Skeletal muscle satellite cell (primary cell): Measurements from ENCODE around the gene PPP4R3B.
A peak's percentile ranks its signal among the peaks of the same experiment; 100 is the strongest.
"Not testable (repeated sequence)": the region's sequence is repeated elsewhere in the genome, so short reads cannot be mapped to it uniquely, and the experiment has no call there.

Experiments
- H3K27me3 ChIP-seq: 2 replicates; pipeline ENCODE4 v1.7.0; 2013; ENCODE audit warnings: low read length; ENCODE audit not compliant: control insufficient read depth, insufficient read depth
- H3K36me3 ChIP-seq: 2 replicates; pipeline ENCODE4 v1.7.0; 2013; ENCODE audit warnings: mild to moderate bottlenecking, control low read depth, low read length; ENCODE audit not compliant: insufficient read depth
- H3K4me1 ChIP-seq: 2 replicates; pipeline ENCODE4 v1.7.0; 2013; ENCODE audit warnings: low read length; ENCODE audit not compliant: control insufficient read depth, insufficient read depth
- H3K4me2 ChIP-seq: 2 replicates; pipeline ENCODE4 v1.7.0; 2013; ENCODE audit warnings: mild to moderate bottlenecking, low read length
- H3K4me3 ChIP-seq: 2 replicates; pipeline ENCODE4 v1.7.0; 2013; ENCODE audit warnings: low read length
- H3K9ac ChIP-seq: 2 replicates; pipeline ENCODE4 v1.7.0; 2013; ENCODE audit warnings: mild to moderate bottlenecking, low read depth, low read length, moderate library complexity
- H3K9me3 ChIP-seq: replicated peaks from 2 replicates; pipeline ENCODE4 v1.7.0; 2013; ENCODE audit warnings: mild to moderate bottlenecking, control low read depth, low read length

Gene PPP4R3B

GRCh38 chr2:55550368-55551102 is 66.9 kb downstream of the PPP4R3B start:
- Histone ChIP-seq H3K36me3 (peaks cover 35% of the 10 kb centered on the region), H3K4me3 (no peak overlapping the region), H3K4me1 (peaks cover 9% of the 10 kb centered on the region), H3K27me3 (no peaks in the 10 kb centered on the region), H3K9me3 (no peaks in the 10 kb centered on the region), H3K9ac (no peak overlapping the region), H3K4me2 (no peak overlapping the region)

DNA sequence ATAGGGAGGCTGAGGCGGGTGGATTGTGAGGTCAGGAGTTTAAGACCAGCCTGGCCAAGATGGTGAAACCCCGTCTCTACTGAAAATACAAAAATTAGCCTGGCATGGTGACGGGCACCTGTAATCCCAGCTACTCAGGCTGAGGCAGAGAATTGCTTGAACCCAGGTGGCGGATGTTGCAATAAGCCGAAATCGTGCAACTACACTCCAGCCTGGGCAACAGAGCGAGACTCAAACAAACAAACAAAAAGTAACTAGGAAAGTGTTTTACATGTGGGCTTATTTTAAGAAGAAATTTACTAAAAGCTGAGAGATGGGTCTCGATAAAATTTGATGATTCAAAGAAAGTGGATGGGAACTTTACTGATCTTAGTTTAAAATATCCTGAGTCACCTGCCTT is 69.7 kb downstream of the PPP4R3B start:
- not testable (repeated sequence) for H3K9ac ChIP-seq, H3K4me1 ChIP-seq, H3K27me3 ChIP-seq, H3K9me3 ChIP-seq, H3K4me3 ChIP-seq, H3K4me2 ChIP-seq
- H3K36me3 ChIP-seq = peaks cover 50% of the 10 kb centered on the region

- no peak overlapping the region for H3K4me3 ChIP-seq
- H3K36me3 ChIP-seq = peaks cover 55% of the 10 kb centered on the region
- peaks cover 9% of the 10 kb centered on the region for H3K4me1 ChIP-seq
- no peak overlapping the region for H3K9ac ChIP-seq
- no peaks in the 10 kb centered on the region for H3K9me3 ChIP-seq
- no peaks in the 10 kb centered on the region for H3K27me3 ChIP-seq
- H3K4me2 ChIP-seq = no peak overlapping the region
Measured at GRCh38 chr2:55547001-55547400, 70.4 kb downstream of the PPP4R3B start.

DNA sequence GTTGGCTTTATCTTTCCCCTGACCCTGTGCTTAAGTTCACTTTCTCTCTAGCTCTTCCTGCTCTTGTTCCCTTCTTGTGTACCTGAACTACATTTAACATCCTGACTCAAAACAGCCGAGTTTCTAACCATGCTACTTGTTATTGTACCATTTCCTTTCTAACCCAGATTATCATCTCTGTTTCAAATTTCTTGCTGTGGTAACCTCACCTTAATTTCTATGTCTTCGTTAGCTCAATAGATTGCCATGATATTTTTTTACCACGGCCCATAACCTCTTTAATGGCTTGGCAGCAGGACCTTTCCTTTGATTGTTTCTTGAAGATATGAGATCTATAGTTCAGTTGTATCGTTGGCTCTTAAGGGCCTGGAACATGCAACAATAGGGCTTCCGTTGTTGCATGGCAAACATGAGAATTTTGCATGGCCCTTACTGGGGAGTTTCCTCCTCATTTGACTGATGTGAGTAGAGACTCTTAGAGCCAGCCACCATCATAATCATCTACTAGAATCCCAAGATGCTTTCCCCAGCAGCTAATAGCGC is 86.8 kb downstream of the PPP4R3B start:
- no peak overlapping the region for H3K9ac ChIP-seq
- H3K36me3 ChIP-seq = peaks cover 19% of the 10 kb centered on the region
- no peak overlapping the region for H3K4me2 ChIP-seq
- no peaks in the 10 kb centered on the region for H3K9me3 ChIP-seq
- no peaks in the 10 kb centered on the region for H3K4me1 ChIP-seq
- no peaks in the 10 kb centered on the region for H3K27me3 ChIP-seq
- H3K4me3 ChIP-seq = no peak overlapping the region

GRCh38 chr2:55526174-55526573 is 91.2 kb downstream of the PPP4R3B start:
- Histone ChIP-seq H3K36me3 (peaks cover 8% of the 10 kb centered on the region), H3K9ac (no peak overlapping the region), H3K4me3 (no peak overlapping the region), H3K27me3 (no peaks in the 10 kb centered on the region), H3K4me1 (no peaks in the 10 kb centered on the region), H3K9me3 (no peaks in the 10 kb centered on the region), H3K4me2 (no peak overlapping the region)

DNA sequence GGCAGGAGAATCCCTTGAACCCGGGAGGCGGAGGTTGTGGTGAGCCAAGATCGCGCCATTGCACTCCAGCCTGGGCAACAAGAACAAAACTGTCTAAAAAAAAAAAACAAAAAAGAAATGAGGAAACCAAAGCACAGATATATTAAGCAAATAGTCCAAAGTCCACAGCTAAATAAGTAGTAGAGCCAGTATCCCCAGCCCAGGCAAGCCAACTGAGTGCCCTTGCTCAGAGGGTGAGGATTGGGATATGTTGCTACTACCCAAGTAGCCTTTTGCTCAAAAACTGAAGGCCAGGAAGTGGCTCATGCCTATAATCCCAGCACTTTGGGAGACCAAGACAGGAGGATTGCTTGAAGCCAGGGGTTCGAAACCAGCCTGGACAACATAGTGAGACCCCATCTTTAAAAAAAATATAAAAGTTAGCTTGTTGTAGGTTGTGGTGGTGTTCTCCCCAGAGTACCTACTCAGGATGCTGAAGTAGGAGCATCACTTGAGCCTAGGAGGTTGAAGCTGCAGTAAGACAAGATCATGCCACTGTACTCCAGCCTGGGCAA is 92.5 kb downstream of the PPP4R3B start:
- peaks cover 4% of the 10 kb centered on the region for H3K36me3 ChIP-seq
- H3K9me3 ChIP-seq = no peaks in the 10 kb centered on the region
- H3K27me3 ChIP-seq = no peaks in the 10 kb centered on the region
- H3K4me3 ChIP-seq = no peak overlapping the region
- H3K4me2 ChIP-seq = no peak overlapping the region
- H3K9ac ChIP-seq = no peak overlapping the region
- H3K4me1 ChIP-seq = peaks cover 6% of the 10 kb centered on the region

- Histone ChIP-seq H3K4me1 (peaks cover 9% of the 10 kb centered on the region), H3K9ac (peak overlapping the region; percentile 87), H3K4me2 (peak overlapping the region; percentile 93), H3K9me3 (no peaks in the 10 kb centered on the region), H3K36me3 (no peaks in the 10 kb centered on the region), H3K4me3 (peak overlapping the region; percentile 93), H3K27me3 (no peaks in the 10 kb centered on the region)
Measured at GRCh38 chr2:55519938-55520885, 97.2 kb downstream of the PPP4R3B start.

GRCh38 chr2:55518841-55519165 is 98.6 kb downstream of the PPP4R3B start:
- Histone ChIP-seq H3K27me3 (no peaks in the 10 kb centered on the region), H3K36me3 (no peaks in the 10 kb centered on the region), H3K4me2 (peak overlapping the region; percentile 80), H3K4me3 (peak overlapping the region; percentile 93), H3K9me3 (no peaks in the 10 kb centered on the region), H3K9ac (peak overlapping the region; percentile 77), H3K4me1 (peaks cover 9% of the 10 kb centered on the region)

DNA sequence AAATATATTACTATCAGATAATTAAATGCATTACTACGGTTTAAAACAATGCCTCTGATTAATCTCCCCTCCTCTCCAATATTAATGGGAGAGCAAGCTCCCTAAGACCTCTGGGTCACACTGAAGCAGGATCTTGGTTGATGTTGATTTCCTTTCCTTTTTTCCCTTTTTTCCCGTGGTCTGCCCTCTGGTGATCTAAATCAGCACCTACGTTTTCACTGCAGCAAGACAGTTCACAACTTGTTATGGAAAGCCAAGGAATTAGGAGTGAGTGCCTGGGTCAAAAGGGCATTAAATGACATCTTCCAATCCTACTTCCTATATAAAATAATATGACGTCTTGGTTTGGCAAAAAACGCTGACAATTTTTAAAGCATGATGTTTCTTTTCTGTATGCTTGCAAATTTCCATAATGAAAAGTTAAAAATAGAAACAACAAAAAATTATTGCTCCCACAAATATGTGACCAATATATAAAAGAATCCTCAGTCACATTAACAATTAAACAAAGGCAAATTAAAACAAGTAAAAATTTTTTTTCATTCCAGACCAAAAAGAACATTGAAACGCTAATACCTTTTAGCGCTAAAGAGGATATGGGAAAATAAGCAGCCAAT is 105.8 kb downstream of the PPP4R3B start:
- Histone ChIP-seq H3K27me3 (no peaks in the 10 kb centered on the region), H3K4me3 (no peak overlapping the region), H3K9me3 (no peaks in the 10 kb centered on the region), H3K4me1 (no peaks in the 10 kb centered on the region), H3K36me3 (no peaks in the 10 kb centered on the region), H3K4me2 (no peak overlapping the region), H3K9ac (no peak overlapping the region)

DNA sequence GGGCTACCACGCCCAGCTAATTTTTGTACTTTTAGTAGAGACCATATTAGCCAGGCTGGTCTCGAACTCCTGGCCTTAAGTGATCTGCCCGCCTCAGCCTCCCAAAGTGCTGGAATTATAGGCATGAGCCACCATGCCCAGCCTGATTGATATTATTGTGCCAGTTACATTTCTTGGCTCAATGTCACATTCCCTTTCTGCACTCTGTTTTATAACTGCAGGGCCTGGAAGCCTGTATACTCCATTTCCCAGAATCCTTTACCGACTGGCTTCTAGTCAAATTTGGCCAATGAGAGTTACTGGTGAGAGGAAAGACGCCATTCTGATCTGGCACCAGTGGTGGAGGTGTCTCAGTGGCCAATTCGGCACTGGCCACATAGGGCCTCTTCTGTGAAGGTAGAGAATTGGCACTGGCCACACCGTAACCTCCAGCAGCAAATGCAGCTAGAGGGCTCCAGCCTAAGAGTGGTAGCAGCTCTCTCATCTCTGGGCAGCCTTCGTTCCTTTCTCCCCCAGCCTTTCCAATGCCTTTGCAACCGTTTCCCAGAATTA is 114.8 kb downstream of the PPP4R3B start:
- no peak overlapping the region for H3K9ac ChIP-seq
- no peak overlapping the region for H3K4me2 ChIP-seq
- H3K36me3 ChIP-seq = no peaks in the 10 kb centered on the region
- peaks cover 11% of the 10 kb centered on the region for H3K4me1 ChIP-seq
- H3K27me3 ChIP-seq = no peaks in the 10 kb centered on the region
- H3K4me3 ChIP-seq = no peak overlapping the region
- no peaks in the 10 kb centered on the region for H3K9me3 ChIP-seq

- Histone ChIP-seq H3K27me3 (no peaks in the 10 kb centered on the region), H3K36me3 (no peaks in the 10 kb centered on the region), H3K4me1 (peaks cover 11% of the 10 kb centered on the region), H3K9ac (no peak overlapping the region), H3K4me2 (peak overlapping the region; percentile 28), H3K9me3 (no peaks in the 10 kb centered on the region), H3K4me3 (no peak overlapping the region)
Measured at GRCh38 chr2:55500025-55500424, 117.4 kb downstream of the PPP4R3B start.
